ENCODE results near the gene FOXP2. TPM values are rescaled to one million over a fixed set of nuclear protein-coding genes. Genes with fewer than 3 reads are reported as not detected.
"Not testable (repeated sequence)": the region's sequence is repeated elsewhere in the genome, so short reads cannot be mapped to it uniquely, and the experiment has no call there.

FOXP2 gene
- total and polyA plus RNA-seq, 2 of the 4 experiments (the other 2 are of a cell fraction), result 0.89 to 1.1 TPM

- TF ChIP-seq MAFK (IDR thresholded peaks at IDR 0.05; ENCODE audit: low read depth, low read length), result no peak
- no peak for TF ChIP-seq CHD1 (IDR thresholded peaks at IDR 0.05; ENCODE audit: low read depth, low read length)
- TF ChIP-seq NFE2L2 (IDR thresholded peaks at IDR 0.05; ENCODE audit: low read depth, low read length), result no peak
- TF ChIP-seq RFX5 (IDR thresholded peaks at IDR 0.05; ENCODE audit: low read depth, low read length), result no peak
- Histone ChIP-seq H2AFZ (replicated peaks; ENCODE audit: low read length, poor library complexity) (no peak overlapping the region), H3K4me3 (ENCODE audit: insufficient read depth, low read depth, low read length) (no peak overlapping the region), H3K4me2 (ENCODE audit: low read depth, low read length) (no peak overlapping the region), H3K9me1 (ENCODE audit: insufficient read depth, low read length) (no peaks in the 10 kb centered on the region), H3K9me3 (ENCODE audit: control insufficient read depth, insufficient read depth, low read length) (no peaks in the 10 kb centered on the region), H2BK15ac (ENCODE audit: low read depth, low read length) (no peak overlapping the region), H4K91ac (ENCODE audit: insufficient read depth, low read depth, low read length) (no peak overlapping the region), H3K56ac (ENCODE audit: extremely low read depth, insufficient read depth, low read length) (no peak overlapping the region), H2BK5ac (ENCODE audit: low read depth, low read length, poor library complexity, severe bottlenecking) (no peak overlapping the region), H4K8ac (ENCODE audit: low read depth in 2 of 2, low read length in 2 of 2) (no peak overlapping the region), H4K20me1 (ENCODE audit: insufficient read depth, low read length) (no peaks in the 10 kb centered on the region), H3K4ac (ENCODE audit: low read depth, low read length) (no peak overlapping the region), H2BK20ac (ENCODE audit: low read depth, low read length) (no peak overlapping the region), H3K79me1 (ENCODE audit: low read depth in 1 of 2, low read length in 2 of 2) (no peaks in the 10 kb centered on the region), H3K9ac (ENCODE audit: low read depth, low read length) (no peak overlapping the region), H3K27ac (ENCODE audit: insufficient read depth, low read length) (no peak overlapping the region), H3K4me1 (ENCODE audit: control insufficient read depth, insufficient read depth, low read length) (no peaks in the 10 kb centered on the region), H3K23ac (ENCODE audit: low read depth, low read length) (no peak overlapping the region), H2BK120ac (ENCODE audit: low read depth, low read length) (no peak overlapping the region), H3K27me3 (ENCODE audit: control insufficient read depth, insufficient read depth, low read length) (no peaks in the 10 kb centered on the region), H3K36me3 (ENCODE audit: control insufficient read depth, insufficient read depth, low read length) (no peaks in the 10 kb centered on the region), H3K14ac (replicated peaks; ENCODE audit: low read depth, low read length) (no peak overlapping the region), H3K18ac (ENCODE audit: low read depth, low read length) (no peak overlapping the region), H4K5ac (ENCODE audit: low read depth, low read length) (no peak overlapping the region), H2AK9ac (replicated peaks; ENCODE audit: low read depth, low read length, poor library complexity) (no peak overlapping the region), H2AK5ac (ENCODE audit: low read depth, low read length) (no peak overlapping the region)
- BruUV-seq (replicated peaks), result no TSS peak
- CTCF ChIA-PET, result no interaction called here
- in situ Hi-C loops (cut with MboI; ENCODE audit: low sequenced_read_pairs), result no loop called here
- intact Hi-C loops (cut with micrococcal nuclease), result no loop called here
- ATAC-seq (ENCODE audit: low read depth) (no peak), DNase-seq (no peak)
- no CpG with 5 or more reads among the region's 4 CpGs for WGBS, 2 experiments (ENCODE audit: extremely low coverage in 2 of 2, insufficient read length in 1 of 2)
- dilution Hi-C loops (cut with HindIII; ENCODE audit: low sequenced_read_pairs, unreplicated experiment), result no loop called here
- POLR2A ChIA-PET (ENCODE audit: unreplicated experiment), result no interaction called here
These were observed 160.5 kb downstream of the FOXP2 start for GRCh38 chr7:114575098-114575497.

GRCh38 chr7:114580963-114581362 is 166.3 kb downstream of the FOXP2 start:
- H3K4ac ChIP-seq (ENCODE audit: low read depth, low read length); H3K36me3 ChIP-seq (ENCODE audit: control insufficient read depth, insufficient read depth, low read length); H4K8ac ChIP-seq (ENCODE audit: low read depth in 2 of 2, low read length in 2 of 2); H3K27ac ChIP-seq (ENCODE audit: insufficient read depth, low read length); POLR2A ChIA-PET (ENCODE audit: unreplicated experiment); H3K4me2 ChIP-seq (ENCODE audit: low read depth, low read length); H3K18ac ChIP-seq (ENCODE audit: low read depth, low read length); H4K91ac ChIP-seq (ENCODE audit: insufficient read depth, low read depth, low read length); H3K23ac ChIP-seq (ENCODE audit: low read depth, low read length); in situ Hi-C loops (cut with MboI; ENCODE audit: low sequenced_read_pairs); H3K4me3 ChIP-seq (ENCODE audit: insufficient read depth, low read depth, low read length); H2AK5ac ChIP-seq (ENCODE audit: low read depth, low read length); CTCF ChIA-PET; H2BK20ac ChIP-seq (ENCODE audit: low read depth, low read length); H3K14ac ChIP-seq (replicated peaks; ENCODE audit: low read depth, low read length); H3K4me1 ChIP-seq (ENCODE audit: control insufficient read depth, insufficient read depth, low read length); H4K5ac ChIP-seq (ENCODE audit: low read depth, low read length); H3K56ac ChIP-seq (ENCODE audit: extremely low read depth, insufficient read depth, low read length); BruUV-seq (replicated peaks); H3K9me1 ChIP-seq (ENCODE audit: insufficient read depth, low read length); H2AFZ ChIP-seq (replicated peaks; ENCODE audit: low read length, poor library complexity); H3K9me3 ChIP-seq (ENCODE audit: control insufficient read depth, insufficient read depth, low read length); H3K79me1 ChIP-seq (ENCODE audit: low read depth in 1 of 2, low read length in 2 of 2); H2BK5ac ChIP-seq (ENCODE audit: low read depth, low read length, poor library complexity, severe bottlenecking); H2AK9ac ChIP-seq (replicated peaks; ENCODE audit: low read depth, low read length, poor library complexity); H2BK120ac ChIP-seq (ENCODE audit: low read depth, low read length); H3K27me3 ChIP-seq (ENCODE audit: control insufficient read depth, insufficient read depth, low read length); intact Hi-C loops (cut with micrococcal nuclease); H4K20me1 ChIP-seq (ENCODE audit: insufficient read depth, low read length); DNase-seq; H3K9ac ChIP-seq (ENCODE audit: low read depth, low read length); ATAC-seq (ENCODE audit: low read depth); H2BK15ac ChIP-seq (ENCODE audit: low read depth, low read length); dilution Hi-C loops (cut with HindIII; ENCODE audit: low sequenced_read_pairs, unreplicated experiment): not testable (repeated sequence)
- WGBS, 2 experiments (ENCODE audit: extremely low coverage in 2 of 2, insufficient read length in 1 of 2), result no CpG with 5 or more reads among the region's 3 CpGs

Data from IMR-90 (cell line).